SK-N-SH treated with all-trans-retinoic acid at 6 μM for 48 hours (cell line): Measurements from ENCODE around the gene OR2T27.

Source experiments
- ATAC-seq: fragments of 200-7000 bp; cut with Tn5 transposase; 3 replicates; pipeline ENCODE4 v1.9.1; 2020; ENCODE audit warnings: mild to moderate bottlenecking, moderate library complexity
- ARNTL ChIP-seq: fragments of 450-650 bp; formaldehyde crosslinking; IDR thresholded peaks from 2 replicates; pipeline ENCODE4 v1.5.0; 2020; ENCODE audit warnings: low read depth, mild to moderate bottlenecking, moderate library complexity, borderline replicate concordance
- BACH2 ChIP-seq: fragments of 250-450 bp; sonication (Bioruptor Pico); IDR thresholded peaks from 2 replicates; pipeline ENCODE4 v1.9.0; 2021; ENCODE audit warnings: mild to moderate bottlenecking, borderline replicate concordance
- CSDC2 ChIP-seq: fragments of 250-450 bp; sonication (Bioruptor Pico); IDR thresholded peaks from 2 replicates; pipeline ENCODE4 v1.5.0; 2020; ENCODE audit warnings: mild to moderate bottlenecking, moderate library complexity
- GLIS3 ChIP-seq: fragments of 250-450 bp; sonication (Bioruptor Pico); IDR thresholded peaks from 2 replicates; pipeline ENCODE4 v1.5.0; 2020; ENCODE audit warnings: mild to moderate bottlenecking, moderate library complexity
- ISL1 ChIP-seq: fragments of 250-450 bp; sonication (Bioruptor Pico); IDR thresholded peaks from 2 replicates; pipeline ENCODE4 v2.1.2; 2022; ENCODE audit warnings: mild to moderate bottlenecking, moderate library complexity
- OSR1 ChIP-seq: fragments of 250-450 bp; sonication (Bioruptor Pico); IDR thresholded peaks from 2 replicates; pipeline ENCODE4 v1.8.0; 2022; ENCODE audit warnings: moderate library complexity, mild to moderate bottlenecking, inconsistent platforms
- PATZ1 ChIP-seq: fragments of 250-450 bp; sonication (Bioruptor Pico); IDR thresholded peaks from 2 replicates; pipeline ENCODE4 v1.8.0; 2020; ENCODE audit warnings: mild to moderate bottlenecking, moderate library complexity, borderline replicate concordance
- POU6F1 ChIP-seq: fragments of 250-450 bp; sonication (Bioruptor Pico); IDR thresholded peaks from 2 replicates; pipeline ENCODE4 v1.8.0; 2021; ENCODE audit warnings: low read depth, mild to moderate bottlenecking, moderate library complexity, borderline replicate concordance
- PPARA ChIP-seq: fragments of 250-450 bp; sonication (Bioruptor Pico); IDR thresholded peaks from 2 replicates; pipeline ENCODE4 v1.5.0; 2020; ENCODE audit warnings: mild to moderate bottlenecking, borderline replicate concordance
- RARB ChIP-seq: fragments of 250-450 bp; sonication (Bioruptor Pico); IDR thresholded peaks from 2 replicates; pipeline ENCODE4 v1.8.0; 2021; ENCODE audit warnings: mild to moderate bottlenecking, moderate library complexity
- SNAI2 ChIP-seq: fragments of 250-450 bp; sonication (Bioruptor Pico); IDR thresholded peaks from 2 replicates; pipeline ENCODE4 v1.5.0; 2020; ENCODE audit warnings: mild to moderate bottlenecking, moderate library complexity
- TOX ChIP-seq: fragments of 250-450 bp; sonication (Bioruptor Pico); IDR thresholded peaks from 2 replicates; pipeline ENCODE4 v1.8.0; 2021; ENCODE audit warnings: mild to moderate bottlenecking, moderate library complexity, borderline replicate concordance
- TSHZ2 ChIP-seq: fragments of 250-450 bp; sonication (Bioruptor Pico); IDR thresholded peaks from 2 replicates; pipeline ENCODE4 v1.5.0; 2020; ENCODE audit warnings: mild to moderate bottlenecking, moderate library complexity
- ZC3H10 ChIP-seq: fragments of 250-450 bp; sonication (Bioruptor Pico); IDR thresholded peaks from 2 replicates; pipeline ENCODE4 v1.5.1; 2021; ENCODE audit warnings: mild to moderate bottlenecking, moderate library complexity
- ZFP3 ChIP-seq: fragments of 250-450 bp; sonication (Bioruptor Pico); IDR thresholded peaks from 2 replicates; pipeline ENCODE4 v1.5.0; 2020; ENCODE audit warnings: mild to moderate bottlenecking, moderate library complexity
- ZFP30 ChIP-seq: fragments of 450-650 bp; formaldehyde crosslinking; IDR thresholded peaks from 2 replicates; pipeline ENCODE4 v1.5.0; 2022; ENCODE audit warnings: mild to moderate bottlenecking, moderate library complexity
- ZNF565 ChIP-seq: fragments of 450-650 bp; formaldehyde crosslinking; conservative IDR thresholded peaks from 2 replicates; pipeline ENCODE4 v1.5.0; 2020; ENCODE audit warnings: low read depth, mild to moderate bottlenecking, moderate library complexity
- ZNF70 ChIP-seq: fragments of 450-650 bp; formaldehyde crosslinking; IDR thresholded peaks from 2 replicates; pipeline ENCODE4 v1.5.0; 2020; ENCODE audit warnings: mild to moderate bottlenecking, moderate library complexity
- TF ChIP-seq, protein P1 (sequence below): fragments of 250-450 bp; sonication (Bioruptor Pico); IDR thresholded peaks from 2 replicates; pipeline ENCODE4 v1.5.1; 2020; ENCODE audit warnings: low read depth, mild to moderate bottlenecking, moderate library complexity
- TF ChIP-seq, protein P2 (sequence below): fragments of 250-450 bp; sonication (Bioruptor Pico); IDR thresholded peaks from 2 replicates; pipeline ENCODE4 v1.5.1; 2021; ENCODE audit warnings: mild to moderate bottlenecking, moderate library complexity

The OR2T27 gene

DNA sequence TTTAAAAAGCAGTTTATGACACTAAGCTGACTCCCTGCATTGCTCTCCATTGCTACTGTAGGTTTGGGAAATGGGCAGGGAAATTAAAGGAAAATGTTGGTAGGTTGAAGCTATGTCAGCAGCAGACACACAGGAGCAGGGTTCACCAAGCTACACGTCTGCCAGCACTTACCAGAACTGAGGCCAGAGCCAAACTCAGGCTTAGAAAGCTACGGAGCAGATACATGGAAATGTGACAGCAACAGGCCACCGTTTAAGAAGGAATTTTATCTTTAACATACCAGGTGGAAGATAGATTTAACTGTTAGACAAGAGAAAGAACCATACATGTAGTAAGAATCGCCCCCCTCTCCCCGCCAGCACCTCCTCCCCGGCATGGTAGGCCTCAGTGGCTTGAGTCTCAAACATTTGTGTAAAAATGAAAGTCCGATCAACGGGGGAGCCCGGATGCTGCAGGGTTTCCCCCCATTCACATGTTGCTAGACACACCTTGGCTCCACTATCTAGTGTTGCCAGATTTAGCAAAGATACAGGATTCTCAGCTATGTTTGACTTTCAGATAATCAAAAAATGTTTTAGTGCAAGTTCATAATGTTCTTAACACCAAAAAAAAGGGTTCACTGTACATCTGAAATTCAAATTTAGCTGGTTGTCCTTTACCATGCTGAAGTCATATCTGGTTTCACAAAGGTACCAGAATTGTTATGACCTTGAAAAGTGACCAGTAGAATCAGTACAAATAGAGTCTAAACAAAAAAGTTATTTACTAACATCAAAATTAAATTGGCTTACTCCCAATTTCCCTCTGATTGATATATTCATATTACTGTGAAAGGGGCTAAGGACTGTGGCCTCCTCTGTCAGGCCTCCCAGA is 27.1 kb downstream of the OR2T27 start:
- ATAC-seq: no peak
- TF ChIP-seq ZC3H10 (no peak), BACH2 (no peak), CSDC2 (CRISPR knock-in tag) (no peak), ZNF70 (no peak), ISL1 (CRISPR knock-in tag) (no peak), ZFP30 (CRISPR knock-in tag) (no peak), PPARA (no peak), ARNTL (CRISPR knock-in tag) (no peak)
- TF ChIP-seq, protein P1, sequence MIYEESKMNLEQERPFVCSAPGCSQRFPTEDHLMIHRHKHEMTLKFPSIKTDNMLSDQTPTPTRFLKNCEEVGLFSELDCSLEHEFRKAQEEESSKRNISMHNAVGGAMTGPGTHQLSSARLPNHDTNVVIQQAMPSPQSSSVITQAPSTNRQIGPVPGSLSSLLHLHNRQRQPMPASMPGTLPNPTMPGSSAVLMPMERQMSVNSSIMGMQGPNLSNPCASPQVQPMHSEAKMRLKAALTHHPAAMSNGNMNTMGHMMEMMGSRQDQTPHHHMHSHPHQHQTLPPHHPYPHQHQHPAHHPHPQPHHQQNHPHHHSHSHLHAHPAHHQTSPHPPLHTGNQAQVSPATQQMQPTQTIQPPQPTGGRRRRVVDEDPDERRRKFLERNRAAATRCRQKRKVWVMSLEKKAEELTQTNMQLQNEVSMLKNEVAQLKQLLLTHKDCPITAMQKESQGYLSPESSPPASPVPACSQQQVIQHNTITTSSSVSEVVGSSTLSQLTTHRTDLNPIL (CRISPR knock-in tag): no peak

DNA sequence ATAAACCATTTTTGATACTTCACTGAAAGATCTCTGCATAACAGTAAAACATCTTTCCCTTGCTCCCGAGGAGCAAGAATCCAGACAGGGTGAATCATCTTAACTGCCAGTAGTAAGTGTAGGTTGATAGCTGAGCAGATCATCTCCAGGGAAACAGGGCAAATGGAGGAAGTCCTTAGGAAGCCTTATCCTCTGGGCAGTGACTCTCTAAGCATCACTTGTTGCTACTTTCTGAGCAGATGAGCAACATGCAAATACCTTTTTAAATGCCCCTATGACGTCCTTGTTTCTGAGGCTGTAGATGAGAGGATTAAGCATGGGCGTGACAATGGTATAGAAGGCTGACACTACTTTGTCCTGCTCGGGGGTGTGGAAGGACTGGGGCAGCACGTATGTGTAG is 29.4 kb downstream of the OR2T27 start:
- TF ChIP-seq OSR1 (CRISPR knock-in tag) (no peak), ARNTL (CRISPR knock-in tag) (no peak), CSDC2 (CRISPR knock-in tag) (no peak), ZNF565 (CRISPR knock-in tag) (no peak), SNAI2 (CRISPR knock-in tag) (no peak), TOX (no peak), BACH2 (no peak), RARB (CRISPR knock-in tag) (no peak), GLIS3 (CRISPR knock-in tag) (no peak), POU6F1 (no peak), TSHZ2 (no peak), ZFP30 (CRISPR knock-in tag) (no peak)
- TF ChIP-seq, protein P2, sequence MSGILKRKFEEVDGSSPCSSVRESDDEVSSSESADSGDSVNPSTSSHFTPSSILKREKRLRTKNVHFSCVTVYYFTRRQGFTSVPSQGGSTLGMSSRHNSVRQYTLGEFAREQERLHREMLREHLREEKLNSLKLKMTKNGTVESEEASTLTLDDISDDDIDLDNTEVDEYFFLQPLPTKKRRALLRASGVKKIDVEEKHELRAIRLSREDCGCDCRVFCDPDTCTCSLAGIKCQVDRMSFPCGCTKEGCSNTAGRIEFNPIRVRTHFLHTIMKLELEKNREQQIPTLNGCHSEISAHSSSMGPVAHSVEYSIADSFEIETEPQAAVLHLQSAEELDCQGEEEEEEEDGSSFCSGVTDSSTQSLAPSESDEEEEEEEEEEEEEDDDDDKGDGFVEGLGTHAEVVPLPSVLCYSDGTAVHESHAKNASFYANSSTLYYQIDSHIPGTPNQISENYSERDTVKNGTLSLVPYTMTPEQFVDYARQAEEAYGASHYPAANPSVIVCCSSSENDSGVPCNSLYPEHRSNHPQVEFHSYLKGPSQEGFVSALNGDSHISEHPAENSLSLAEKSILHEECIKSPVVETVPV (CRISPR knock-in tag): no peak
- ATAC-seq: no peak

GRCh38 chr1:248625166-248625565 is 30.2 kb downstream of the OR2T27 start:
- no peak for ATAC-seq
- TF ChIP-seq BACH2: no peak
- TF ChIP-seq PPARA: no peak
- TF ChIP-seq OSR1 (CRISPR knock-in tag): no peak
- TF ChIP-seq TOX: no peak
- TF ChIP-seq RARB (CRISPR knock-in tag): no peak
- TF ChIP-seq ZNF565 (CRISPR knock-in tag): no peak
- TF ChIP-seq ISL1 (CRISPR knock-in tag): no peak
- TF ChIP-seq CSDC2 (CRISPR knock-in tag): no peak
- no peak for TF ChIP-seq PATZ1 (CRISPR knock-in tag)
- no peak for TF ChIP-seq GLIS3 (CRISPR knock-in tag)
- TF ChIP-seq, protein P1 (CRISPR knock-in tag): no peak
- TF ChIP-seq ZFP3 (CRISPR knock-in tag): no peak
- no peak for TF ChIP-seq TSHZ2
- no peak for TF ChIP-seq SNAI2 (CRISPR knock-in tag)
- TF ChIP-seq, protein P2 (CRISPR knock-in tag): no peak
- no peak for TF ChIP-seq ARNTL (CRISPR knock-in tag)
- no peak for TF ChIP-seq ZFP30 (CRISPR knock-in tag)
